Vagina (tissue), 2 donors: ENCODE measurements around the gene RPL15.

Source experiments
- POLR2A ChIP-seq, 2 donors: fragments of 450-650 bp; IDR thresholded peaks; one replicate each; pipeline ENCODE4 v1.6.1; 2017; ENCODE audit warnings: antibody characterized with exemption in 2 of 2, mild to moderate bottlenecking in 2 of 2, moderate library complexity in 2 of 2
- TF ChIP-seq, protein P1 (sequence below), 3 experiments: fragments of 450-650 bp in 2 of 3; fragments of 200-600 bp in 1 of 3; sonication (generic) in 1 of 3; IDR thresholded peaks; one replicate each; pipeline ENCODE4 v1.5.1; 2017 to 2019; ENCODE audit warnings: antibody characterized with exemption in 3 of 3, mild to moderate bottlenecking in 2 of 3, moderate library complexity in 2 of 3

DNA sequence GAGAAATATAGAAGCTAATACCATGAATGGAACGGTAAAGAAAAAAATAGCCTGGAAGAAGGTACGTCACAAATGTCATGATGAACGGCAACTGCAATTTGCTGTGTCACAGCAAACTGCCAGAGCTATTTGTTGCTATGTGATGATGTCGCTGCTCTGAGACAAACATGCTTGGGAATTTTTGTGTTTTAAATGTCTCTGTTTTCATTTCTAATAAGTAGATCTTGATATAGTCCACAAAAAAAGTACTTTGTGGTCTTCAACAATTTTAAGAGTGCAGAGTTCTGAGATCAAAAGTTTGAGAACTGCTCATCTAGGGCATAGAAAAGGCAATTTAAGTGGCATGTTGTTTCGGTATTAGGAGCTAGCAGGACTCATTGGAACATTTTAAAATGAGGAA is 23.8 kb downstream of the RPL15 start:
- no peak for TF ChIP-seq POLR2A (IDR thresholded peaks at IDR 0.05)
- TF ChIP-seq, protein P1, sequence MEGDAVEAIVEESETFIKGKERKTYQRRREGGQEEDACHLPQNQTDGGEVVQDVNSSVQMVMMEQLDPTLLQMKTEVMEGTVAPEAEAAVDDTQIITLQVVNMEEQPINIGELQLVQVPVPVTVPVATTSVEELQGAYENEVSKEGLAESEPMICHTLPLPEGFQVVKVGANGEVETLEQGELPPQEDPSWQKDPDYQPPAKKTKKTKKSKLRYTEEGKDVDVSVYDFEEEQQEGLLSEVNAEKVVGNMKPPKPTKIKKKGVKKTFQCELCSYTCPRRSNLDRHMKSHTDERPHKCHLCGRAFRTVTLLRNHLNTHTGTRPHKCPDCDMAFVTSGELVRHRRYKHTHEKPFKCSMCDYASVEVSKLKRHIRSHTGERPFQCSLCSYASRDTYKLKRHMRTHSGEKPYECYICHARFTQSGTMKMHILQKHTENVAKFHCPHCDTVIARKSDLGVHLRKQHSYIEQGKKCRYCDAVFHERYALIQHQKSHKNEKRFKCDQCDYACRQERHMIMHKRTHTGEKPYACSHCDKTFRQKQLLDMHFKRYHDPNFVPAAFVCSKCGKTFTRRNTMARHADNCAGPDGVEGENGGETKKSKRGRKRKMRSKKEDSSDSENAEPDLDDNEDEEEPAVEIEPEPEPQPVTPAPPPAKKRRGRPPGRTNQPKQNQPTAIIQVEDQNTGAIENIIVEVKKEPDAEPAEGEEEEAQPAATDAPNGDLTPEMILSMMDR (IDR thresholded peaks at IDR 0.05) = no peak
